HS-5 (cell line): ENCODE measurements around the gene SFSWAP.
"Not testable (repeated sequence)": the region's sequence is repeated elsewhere in the genome, so short reads cannot be mapped to it uniquely, and the experiment has no call there.

Source experiments
- DNase-seq: peaks from one replicate; pipeline ENCODE4 v3.0.0-alpha.2; 2012; ENCODE audit warnings: low read depth

SFSWAP gene

DNA sequence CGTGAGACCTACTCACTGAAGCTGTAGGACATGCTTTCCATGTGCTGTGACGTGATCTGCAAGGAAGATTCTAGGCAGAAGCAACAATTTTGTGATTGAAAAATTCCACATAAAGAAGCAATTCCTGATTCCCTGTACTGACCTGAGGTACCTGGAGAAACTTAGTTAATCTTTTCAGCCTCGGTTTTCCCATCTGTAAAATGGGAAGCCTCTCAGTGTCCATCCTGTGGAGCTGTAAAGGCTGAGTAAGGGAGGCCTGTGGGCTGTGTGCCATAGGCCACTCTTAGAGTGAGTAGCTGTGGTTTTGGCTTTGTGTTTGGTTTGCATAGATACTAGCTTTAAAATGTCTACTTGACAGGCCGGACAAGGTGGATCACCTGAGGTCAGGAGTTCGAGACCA is 50.7 kb downstream of the SFSWAP start:
- DNase-seq = no peak

DNA sequence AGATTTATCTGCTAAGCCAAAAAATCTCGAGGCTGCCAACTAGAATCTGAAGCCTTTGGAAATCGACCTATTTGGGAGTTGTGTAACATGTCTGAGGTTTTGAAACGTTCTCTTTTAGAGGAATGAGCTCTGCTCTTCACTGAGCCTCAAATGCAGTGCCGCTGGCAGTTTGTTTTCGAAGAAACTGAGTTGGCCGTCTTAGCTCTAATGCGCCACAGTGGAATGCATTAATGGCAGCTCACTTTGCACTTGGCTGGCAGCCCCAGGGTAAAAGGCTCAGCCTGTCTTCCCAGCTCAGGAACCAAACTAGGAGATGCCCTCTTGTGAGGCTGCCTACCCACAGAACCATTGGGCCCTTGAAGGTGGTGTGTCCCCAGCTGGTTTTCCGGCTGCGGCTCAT is 53.8 kb downstream of the SFSWAP start:
- DNase-seq = no peak

DNA sequence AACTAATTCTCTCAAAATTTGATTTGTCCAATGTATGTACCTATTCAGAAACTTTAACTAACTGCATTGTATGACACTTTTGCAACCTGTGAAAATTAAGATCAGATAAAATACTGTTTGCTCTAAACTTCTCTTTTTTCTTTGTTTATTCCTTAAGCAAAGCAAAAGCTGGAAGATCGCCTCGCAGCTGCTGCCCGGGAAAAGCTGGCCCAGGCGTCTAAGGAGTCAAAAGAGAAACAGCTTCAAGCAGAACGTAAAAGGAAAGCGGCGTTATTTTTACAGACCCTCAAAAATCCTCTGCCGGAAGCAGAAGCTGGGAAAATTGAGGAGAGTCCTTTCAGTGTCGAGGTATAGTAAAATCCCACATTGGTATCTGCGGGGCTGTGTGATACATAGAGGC is 55.1 kb downstream of the SFSWAP start:
- no peak for DNase-seq

DNA sequence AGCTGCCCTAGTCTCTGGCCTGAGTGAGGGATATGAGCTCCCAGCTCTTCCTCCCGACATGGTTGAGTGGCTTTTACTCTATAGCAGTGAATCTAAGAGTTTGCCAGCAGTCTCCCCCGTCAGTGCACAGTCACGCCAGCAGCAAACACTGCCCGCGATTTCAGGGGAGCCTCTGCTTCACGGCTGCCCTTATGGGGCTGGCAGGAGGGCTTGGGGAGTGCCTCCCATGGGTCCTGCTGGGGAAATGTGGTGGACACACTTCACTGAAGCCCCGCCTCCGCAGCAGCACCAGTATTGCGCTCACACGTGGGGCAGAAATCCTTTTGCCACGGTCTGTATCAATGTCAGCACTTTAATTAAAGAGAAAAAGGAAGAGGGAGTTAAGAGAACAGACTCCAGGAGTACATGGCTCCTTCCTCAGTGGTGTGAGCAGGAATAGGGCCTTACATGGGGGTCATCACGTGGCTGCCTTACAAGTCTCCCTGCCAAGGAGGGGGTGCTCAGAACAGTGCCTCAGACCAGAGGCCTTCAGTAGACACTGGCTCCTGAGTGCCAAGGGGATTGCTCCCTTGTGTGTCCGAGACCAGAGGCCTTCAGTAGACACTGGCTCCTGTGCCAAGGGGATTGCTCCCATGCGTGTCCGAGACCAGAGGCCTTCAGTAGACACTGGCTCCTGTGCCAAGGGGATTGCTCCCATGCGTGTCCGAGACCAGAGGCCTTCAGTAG is 55.7 kb downstream of the SFSWAP start:
- DNase-seq = no peak

DNA sequence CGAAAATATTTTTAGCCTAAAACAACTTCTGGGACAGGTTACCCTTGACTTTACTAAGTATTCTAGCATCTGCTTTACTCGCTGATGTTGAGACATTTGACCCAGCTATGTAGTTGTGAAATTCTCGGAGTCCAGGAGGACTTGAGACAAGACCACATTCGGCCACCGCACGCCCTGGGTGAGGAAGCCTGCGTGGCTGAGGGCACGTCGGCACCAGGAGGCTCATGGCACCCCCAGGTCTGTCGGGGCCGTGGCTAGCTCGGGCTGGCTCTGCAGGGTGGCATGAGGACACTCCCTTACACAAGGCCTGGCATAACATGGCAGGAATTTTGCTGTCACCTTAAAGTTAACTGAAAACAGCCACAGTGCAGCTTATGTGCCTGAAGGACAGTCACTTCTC is 59.2 kb downstream of the SFSWAP start:
- no peak for DNase-seq

DNA sequence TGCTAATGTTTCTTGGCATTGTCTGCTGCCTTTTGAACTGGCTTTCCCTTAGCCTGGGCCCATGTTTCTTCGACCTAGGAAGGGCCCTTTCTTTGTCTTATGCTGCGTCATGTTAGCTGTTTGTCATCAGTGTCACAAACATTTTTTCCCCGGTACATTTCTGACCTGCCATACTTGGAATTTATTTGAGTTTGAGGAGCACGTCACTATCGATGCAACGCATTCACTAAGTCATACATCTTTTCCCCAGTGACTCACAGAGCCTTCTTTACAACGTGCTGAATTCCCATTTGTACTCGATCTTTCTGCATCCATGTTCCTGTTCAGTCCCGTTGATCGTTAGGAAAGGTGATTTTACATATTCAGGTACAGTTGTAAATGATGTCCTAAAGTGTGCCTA is 61.1 kb downstream of the SFSWAP start:
- no peak for DNase-seq

DNA sequence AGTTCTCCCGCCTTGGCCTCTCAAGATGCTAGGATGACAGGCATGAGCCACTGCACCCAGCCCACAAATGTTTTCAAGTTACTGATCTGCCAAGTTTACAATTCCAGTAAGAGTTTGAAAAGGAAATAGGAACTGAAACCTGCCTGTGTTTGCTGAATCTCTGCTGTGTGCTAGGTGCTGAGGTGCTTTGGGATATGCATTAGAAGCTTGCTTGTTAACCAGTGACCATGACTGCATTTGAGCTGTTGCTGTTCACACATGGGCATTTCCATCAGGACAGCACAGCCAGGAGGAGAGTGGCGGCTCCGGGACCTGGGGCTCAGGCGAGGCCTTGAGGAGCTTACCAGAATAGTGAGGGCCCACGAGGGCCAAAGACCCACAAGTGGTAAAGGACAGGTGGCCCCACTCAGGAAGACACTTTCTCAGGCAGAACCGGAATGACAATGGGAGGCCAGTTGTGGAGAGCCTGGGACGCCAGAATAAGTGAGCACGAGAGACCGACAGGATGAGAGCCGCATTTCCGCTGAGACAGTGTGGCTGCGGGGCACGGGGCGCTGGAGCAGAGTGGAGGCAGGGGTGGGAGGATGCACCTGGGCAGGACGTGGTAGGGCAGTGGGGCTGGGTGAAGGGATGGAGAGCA is 62.8 kb downstream of the SFSWAP start:
- no peak for DNase-seq

DNA sequence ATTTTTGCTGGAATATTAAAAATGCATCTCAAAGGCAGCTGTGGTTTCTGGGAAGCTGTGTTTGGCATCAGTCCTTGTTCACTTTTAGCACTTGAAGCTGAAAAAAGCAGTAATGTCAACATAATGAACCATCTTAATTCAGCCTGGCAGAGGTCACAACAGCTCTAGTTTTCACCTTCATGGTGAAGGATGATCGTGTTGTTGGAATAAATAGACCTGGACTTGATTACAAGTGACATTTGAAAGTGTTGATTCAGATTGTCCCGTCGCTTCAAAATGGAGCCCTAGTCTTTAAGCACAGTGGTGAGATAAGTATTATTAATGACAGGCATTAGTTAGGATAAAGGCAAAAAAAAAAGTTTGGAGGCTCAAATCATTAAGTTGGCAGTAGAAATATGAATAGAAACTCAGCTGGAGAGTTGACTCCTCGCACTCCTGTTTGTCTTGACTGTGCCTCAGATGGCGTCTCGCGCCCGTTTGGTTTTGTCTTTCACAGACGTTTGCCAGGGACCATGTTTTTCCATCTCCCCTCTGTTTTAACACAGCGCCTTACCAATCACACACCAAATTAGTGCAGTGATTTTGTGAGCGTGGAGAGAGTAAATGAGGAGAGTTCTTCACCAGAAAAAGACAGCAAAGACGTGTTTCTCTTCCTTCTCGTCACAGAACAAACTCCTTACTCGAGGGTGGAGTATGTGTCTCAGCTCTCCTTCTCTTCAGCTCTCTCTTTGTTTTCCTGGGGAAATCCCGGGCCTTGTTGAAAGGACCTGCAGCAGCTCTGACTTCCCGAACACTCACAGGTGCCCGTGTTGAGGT is 63.9 kb downstream of the SFSWAP start:
- no peak for DNase-seq

DNA sequence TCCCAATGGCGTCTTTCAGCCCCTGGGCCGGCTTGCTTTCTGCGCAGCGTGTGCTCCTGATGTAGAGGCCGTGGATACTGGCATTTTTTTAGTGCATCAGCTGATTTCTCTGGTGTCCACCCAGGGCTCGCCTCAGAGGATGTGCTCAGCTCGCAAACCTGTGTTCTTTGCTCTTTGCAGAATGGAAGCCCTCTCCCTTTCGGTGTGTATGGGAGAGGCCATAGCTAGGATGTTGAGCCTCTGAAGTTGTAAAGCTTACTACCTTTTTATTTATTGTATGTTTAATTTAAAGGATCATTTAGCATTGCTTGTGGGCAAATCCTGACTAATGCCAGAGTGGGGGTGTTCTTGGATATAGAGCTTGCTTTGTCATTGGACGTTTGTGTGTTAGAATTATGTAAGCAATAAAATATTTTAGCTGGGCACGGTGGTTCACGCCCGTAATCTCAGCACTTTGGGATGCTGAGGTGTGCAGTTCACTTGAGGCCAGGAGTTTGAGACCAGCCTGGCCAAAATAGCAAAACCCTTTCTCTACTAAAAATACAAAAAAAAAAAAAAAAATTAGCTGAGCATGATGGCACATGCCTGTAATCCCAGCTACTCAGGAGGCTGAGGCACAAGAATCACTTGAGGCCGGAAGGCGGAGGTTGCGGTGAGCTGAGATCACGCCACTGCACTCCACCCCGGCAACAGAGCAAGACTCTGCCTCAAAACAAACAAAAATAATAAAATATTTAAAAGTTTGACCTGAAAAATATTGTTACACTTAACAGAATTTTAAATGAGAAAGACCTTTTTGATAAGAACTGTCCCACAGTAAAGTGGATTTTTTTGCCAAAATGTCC is 64.7 kb downstream of the SFSWAP start:
- DNase-seq = no peak

DNA sequence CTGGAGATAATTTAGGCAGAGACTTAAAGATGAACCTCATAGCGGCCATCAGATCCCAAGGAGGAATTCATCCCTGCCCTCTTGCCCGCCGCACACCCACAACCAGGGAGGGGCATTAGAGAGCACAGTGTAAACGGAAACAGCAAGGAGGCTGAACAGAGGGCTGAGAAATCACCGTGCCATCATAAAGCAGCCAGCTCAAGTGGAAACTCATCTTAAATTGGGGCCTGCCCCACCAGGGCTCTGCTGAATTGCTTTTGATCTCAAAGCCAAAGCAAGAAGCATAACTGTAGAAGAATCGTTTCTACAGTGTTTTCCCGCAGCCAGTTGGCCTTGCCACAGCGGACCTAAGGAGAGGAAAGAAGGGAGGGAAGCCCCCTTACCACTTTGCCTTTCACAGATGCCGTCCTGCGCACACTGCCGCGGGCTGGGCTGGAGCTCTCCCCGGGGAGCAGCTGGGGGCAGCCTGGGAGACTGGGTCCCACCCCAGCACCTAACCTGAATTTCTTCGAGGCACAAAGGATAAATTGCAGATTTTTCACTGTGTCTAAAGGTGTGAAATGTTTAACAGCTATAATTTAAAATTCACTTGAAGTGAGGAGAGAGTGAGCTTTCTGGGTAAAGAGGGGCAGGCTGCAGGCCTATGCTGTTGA is 65.5 kb downstream of the SFSWAP start:
- no peak for DNase-seq

DNA sequence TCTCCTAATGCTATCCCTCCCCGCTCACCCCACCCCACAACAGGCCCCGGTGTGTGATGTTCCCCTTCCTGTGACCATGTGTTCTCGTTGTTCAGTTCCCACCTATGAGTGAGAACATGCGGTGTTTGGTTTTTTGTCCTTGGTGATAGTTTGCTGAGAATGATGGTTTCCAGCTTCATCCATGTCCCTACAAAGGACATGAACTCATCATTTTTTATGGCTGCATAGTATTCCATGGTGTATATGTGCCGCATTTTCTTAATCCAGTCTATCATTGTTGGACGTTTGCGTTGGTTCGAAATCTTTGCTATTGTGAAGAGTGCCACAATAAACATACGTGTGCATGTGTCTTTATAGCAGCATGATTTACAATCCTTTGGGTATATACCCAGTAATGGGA is 66.4 kb downstream of the SFSWAP start:
- DNase-seq = not testable (repeated sequence)

DNA sequence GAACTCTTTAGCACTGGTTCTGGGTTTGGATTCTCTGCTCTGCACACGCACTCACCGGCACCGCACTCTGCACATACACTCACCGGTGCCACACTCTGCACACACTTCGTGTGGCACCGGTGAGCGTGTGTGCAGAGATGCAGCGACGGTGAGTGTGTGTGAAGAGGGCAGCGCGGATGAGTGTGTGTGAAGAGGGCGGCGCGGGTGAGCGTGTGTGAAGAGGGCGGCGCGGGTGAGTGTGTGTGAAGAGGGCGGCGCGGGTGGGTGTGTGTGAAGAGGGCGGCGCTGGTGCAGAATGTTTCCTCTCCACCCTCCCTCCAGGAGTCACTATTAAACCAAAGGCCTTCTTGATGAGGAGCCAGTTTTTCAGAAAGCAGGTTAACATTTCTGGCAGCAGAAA is 68.1 kb downstream of the SFSWAP start:
- no peak for DNase-seq

DNA sequence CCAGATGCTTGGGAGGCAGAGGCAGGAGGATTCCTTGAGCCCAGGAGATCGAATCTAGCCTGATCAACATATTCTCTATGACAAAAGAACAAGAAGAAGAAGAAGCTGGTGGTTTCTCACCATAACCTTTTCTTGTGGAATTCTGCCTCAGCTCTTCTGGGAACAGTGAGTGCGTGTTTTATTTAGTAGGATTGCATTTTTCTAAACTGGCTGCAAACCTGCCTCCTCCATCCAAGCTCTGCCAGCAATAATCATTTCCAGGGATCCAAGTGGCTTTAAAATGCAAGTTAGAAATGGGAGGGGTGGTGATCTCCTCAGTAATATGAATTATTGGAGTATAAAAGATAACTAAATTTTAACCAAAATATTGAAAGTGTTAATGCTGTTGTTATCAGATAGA is 71.2 kb downstream of the SFSWAP start:
- DNase-seq = no peak

DNA sequence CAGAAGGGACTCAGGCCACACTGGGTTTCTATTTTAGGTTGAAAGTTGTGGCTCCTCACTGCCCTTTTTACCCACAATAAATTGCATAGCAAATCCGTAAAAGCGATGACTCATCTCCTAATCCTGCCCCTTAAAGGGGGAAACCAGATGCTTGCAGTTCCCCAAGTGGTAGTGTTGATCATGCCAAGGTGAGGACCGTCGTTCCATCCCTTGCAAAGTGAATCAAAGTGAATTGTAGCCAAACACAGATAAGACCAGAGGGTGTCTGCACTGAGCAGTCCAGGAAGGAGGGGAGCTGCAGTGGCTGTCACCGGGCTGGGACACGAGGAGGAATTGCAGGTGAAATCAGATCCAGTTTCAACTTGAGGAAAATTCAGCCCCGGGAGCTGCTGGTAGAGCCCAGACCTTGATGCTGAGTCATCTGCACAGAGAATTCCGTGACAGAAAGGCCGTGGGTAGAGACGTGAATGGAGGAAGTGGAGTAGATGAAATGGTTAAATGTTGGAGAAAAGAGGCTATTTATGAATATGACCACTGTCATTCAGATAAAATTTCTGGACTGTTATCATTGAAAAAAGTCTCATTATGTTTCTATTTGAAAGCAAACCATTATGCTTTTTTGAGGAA is 73.1 kb downstream of the SFSWAP start:
- peak; percentile 67 for DNase-seq

DNA sequence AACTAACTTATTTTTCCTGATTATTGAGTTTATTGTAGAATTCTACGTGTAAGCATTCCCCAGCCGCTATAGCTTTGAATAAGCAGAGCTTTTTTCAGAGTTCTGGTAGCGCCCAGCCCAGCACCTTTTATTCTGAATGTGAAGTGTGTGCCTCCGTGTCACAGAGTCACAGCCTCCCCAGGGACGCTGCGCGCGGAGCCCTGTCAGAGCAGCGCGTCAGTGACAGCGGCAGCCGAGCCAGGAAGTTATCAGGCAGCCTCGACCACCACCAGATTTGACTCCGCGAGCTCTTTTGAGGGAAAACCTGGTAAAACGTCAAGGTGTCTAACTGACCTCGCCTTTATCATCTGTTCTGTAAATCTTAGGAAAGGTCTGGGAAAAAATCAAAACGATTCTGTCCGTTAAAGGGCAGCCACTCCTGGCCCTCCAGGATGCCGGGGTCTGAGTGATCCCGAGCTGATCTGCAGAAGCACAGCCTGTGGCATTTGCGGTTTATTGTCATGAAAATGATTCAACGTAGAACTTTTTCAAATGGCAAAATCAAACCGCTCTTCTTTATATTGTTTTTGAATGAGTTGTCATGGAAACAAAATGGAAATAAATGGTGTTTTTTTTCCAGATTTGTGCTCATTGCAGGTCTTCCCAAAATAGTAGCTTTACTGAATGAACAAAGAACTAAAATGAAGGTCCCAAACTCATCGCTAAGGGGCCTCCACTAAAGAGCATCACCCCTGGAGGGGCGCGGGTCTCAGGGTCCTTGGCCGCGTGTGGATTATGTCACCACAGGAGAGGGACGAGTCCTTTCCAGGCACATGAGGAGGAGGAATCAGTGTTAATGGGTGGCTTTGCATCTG is 74.2 kb downstream of the SFSWAP start:
- no peak for DNase-seq

DNA sequence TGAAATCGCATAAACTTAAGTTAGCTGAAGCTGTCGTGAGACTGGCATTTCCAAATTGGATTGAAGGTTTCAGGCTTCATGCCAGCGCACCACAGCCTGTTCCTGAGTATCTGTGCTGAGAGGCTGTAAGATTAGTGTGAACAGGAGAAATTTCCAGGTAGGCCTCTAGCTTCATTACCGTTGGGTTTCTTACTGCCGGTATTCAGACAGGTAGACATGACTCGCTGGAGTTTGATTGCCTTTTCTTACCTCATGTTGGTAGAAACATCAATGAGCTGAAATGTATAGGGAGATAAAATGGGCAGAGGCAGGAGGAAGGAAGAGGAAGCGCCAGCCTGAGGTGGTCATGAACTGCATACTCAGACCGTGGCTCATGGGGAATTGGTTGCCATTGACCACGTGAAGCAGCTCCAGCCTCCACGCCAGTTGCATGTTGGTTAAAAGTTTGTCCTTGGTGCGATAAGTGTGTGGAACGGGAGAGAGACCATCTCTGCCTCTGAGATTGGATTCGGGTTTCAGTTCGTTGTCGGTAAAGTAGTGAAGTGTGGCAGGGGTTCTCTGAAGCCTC is 75.0 kb downstream of the SFSWAP start:
- DNase-seq = no peak

DNA sequence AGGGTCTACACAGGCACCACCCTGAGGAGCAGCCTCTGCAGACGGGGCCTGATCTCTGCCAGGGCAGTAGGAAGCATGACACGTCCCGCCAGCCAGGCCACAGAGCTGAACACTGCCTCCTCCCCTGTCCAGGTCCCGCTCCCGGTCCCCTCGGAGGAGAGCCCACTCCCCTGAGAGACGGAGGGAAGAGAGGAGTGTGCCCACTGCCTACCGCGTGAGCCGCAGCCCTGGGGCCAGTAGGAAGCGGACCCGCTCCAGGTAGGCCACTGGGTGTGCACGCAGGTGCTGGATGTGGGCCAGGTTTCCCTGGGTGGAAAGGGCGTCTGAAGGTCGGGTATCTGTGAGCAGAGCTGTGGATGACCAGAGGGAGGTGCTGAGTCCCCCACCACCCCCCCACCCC is 75.4 kb downstream of the SFSWAP start:
- DNase-seq = no peak

DNA sequence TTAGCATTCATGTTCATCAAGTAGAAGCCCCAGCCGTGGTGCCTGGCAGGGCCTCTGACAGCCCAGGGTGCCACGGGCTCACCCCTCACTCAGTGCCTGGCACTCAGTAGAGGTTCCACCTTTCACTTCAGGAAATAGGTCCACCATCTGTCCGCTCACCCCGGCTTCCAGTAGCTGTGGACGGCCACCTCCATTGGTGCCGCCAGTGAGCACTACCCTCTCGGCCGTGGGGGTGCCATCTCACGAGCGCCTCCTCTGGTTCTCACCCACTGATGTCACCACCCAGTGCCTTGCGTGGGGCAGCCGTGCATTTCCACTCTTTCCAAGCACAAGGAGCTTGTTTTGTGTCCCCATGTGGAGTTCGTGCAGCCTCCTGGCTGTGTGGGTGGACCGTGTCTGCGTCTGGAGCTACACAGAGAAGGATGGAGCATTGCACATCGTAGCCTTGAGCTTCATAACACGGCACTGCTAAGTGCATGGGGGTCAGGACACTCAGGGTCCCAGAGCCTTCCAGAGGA is 76.3 kb downstream of the SFSWAP start:
- no peak for DNase-seq

DNA sequence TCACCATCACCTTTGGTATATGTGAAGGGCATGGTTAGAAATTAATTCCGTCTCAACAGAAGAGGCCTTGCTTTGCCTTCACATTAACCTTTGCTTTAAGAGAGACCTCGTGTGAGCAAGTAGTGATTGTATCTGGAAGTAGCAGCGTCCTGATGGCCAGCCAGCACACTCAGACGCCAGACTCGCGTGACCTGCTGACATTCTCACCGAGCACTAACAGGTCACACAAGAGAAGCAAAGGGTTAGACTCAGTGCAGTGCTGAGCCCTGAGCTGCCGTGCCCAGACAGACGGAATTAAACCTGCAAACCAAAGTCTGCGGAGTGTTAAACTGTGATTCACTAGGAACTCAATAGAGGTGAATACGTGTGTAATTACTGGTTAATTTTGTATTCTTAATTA is 77.2 kb downstream of the SFSWAP start:
- DNase-seq = no peak

DNA sequence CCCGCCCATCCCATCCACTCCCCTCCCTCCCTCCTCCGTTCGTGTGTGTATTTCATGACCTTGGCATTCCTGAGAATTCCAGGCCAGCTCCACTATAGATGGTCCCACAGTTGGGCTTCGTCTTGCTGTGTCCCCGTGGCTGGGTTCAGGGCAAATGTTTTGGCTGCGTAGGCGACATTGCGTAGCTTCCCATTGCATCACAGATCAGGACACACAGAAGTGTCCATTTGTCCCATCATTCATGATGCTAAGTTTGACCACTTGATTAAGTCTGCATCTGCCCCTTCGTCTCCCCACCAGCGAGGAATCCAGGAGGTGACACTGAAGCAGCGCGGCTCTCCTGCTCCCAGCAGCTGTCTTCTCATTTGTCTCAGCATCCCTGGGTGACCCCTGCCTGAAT is 78.7 kb downstream of the SFSWAP start:
- no peak for DNase-seq
